Stimulated activated CD4-positive, alpha-beta T cell treated with anti-CD3 and anti-CD28 coated beads, Interleukin-1b, Interleukin-23, amount 100 ng/mL, for 4 hours (primary cell): ENCODE results near the gene SCN4A.

Source experiments
- DNase-seq, 2 donors: peaks; one replicate each; pipeline ENCODE4 v3.0.0-alpha.2; 2020; ENCODE audit warnings: low read depth in 2 of 2

Gene SCN4A

GRCh38 chr17:64001763-64002529, 29.2 kb upstream of the SCN4A start:
- no peak for DNase-seq

GRCh38 chr17:64001091-64001579, 28.4 kb upstream of the SCN4A start:
- DNase-seq, result no peak

- DNase-seq, result no peak
Measured at GRCh38 chr17:63999680-64000531, 27.2 kb upstream of the SCN4A start.

- no peak for DNase-seq
Measured at GRCh38 chr17:63998721-63999679, 26.3 kb upstream of the SCN4A start.

- DNase-seq, result peak; percentile 49 to 63
Measured at GRCh38 chr17:63998050-63998720, 25.5 kb upstream of the SCN4A start, which contains the start of gene PRR29. PRR29 (plus strand) TSS chr17:63998351; CDS start chr17:63998365, 14 bp downstream.

GRCh38 chr17:63997341-63998048, 24.8 kb upstream of the SCN4A start:
- DNase-seq, result no peak

GRCh38 chr17:63996430-63997182, 23.9 kb upstream of the SCN4A start:
- no peak for DNase-seq

GRCh38 chr17:63995626-63996025, 22.9 kb upstream of the SCN4A start:
- no peak for DNase-seq

GRCh38 chr17:63993368-63993985, 20.8 kb upstream of the SCN4A start:
- DNase-seq, result no peak

GRCh38 chr17:63991611-63992010, 18.9 kb upstream of the SCN4A start:
- DNase-seq, result no peak

- DNase-seq, result no peak
Measured at GRCh38 chr17:63989622-63990345, 17.1 kb upstream of the SCN4A start.

- DNase-seq, result no peak
Measured at GRCh38 chr17:63988741-63989621, 16.3 kb upstream of the SCN4A start.

GRCh38 chr17:63988127-63988478, 15.4 kb upstream of the SCN4A start:
- DNase-seq, result no peak

- no peak for DNase-seq
Measured at GRCh38 chr17:63987221-63988126, 14.8 kb upstream of the SCN4A start.

GRCh38 chr17:63986821-63987220, 14.1 kb upstream of the SCN4A start:
- DNase-seq, result no peak

- no peak for DNase-seq
Measured at GRCh38 chr17:63985387-63986140, 12.8 kb upstream of the SCN4A start.
